Measurements from ENCODE around the gene PGK1. TPM values are rescaled to one million over a fixed set of nuclear protein-coding genes. Genes with fewer than 3 reads are reported as not detected.

The PGK1 gene
- total RNA-seq, 1 experiment from 2014 or later, result 391 TPM

- H3K9me3 ChIP-seq, result no peaks in the 10 kb centered on the region
- intact Hi-C loops (cut with micrococcal nuclease; ENCODE audit: unreplicated experiment), result loop anchor here (2.0 to 10.0 kb wide), 3 partner anchors 192 to 320 kb away; partner anchors contain the start of genes ATP7A, ATRX and MAGT1
- H3K27me3 ChIP-seq (replicated peaks; ENCODE audit: control insufficient read depth, insufficient read depth, low read length), result no peaks in the 10 kb centered on the region
- peak overlapping the region; percentile 85 for H3K27ac Mint-ChIP-seq (ENCODE audit: unreplicated experiment)
- BruUV-seq (replicated peaks), result TSS peak; percentile 85
- peak; percentile 63 to 73 for DNase-seq
- peaks cover 13% of the 10 kb centered on the region for H3K4me1 Mint-ChIP-seq (ENCODE audit: low read depth, unreplicated experiment)
- H3K4me3 Mint-ChIP-seq (ENCODE audit: unreplicated experiment), result peak overlapping the region; percentile 88
- no peaks in the 10 kb centered on the region for H3K27me3 Mint-ChIP-seq (ENCODE audit: insufficient read depth, unreplicated experiment)
- no peak for TF ChIP-seq CTCF (IDR thresholded peaks at IDR 0.05; ENCODE audit: insufficient read depth in 1 of 2, low read depth in 1 of 2, low read length in 1 of 2, severe bottlenecking in 1 of 2, unreplicated experiment in 1 of 2)
- H3K36me3 ChIP-seq (ENCODE audit: control insufficient read depth, insufficient read depth, low read length), result no peaks in the 10 kb centered on the region; the same call in 1 of the 2 replicates
- POLR2A ChIA-PET, result interaction anchor here (0.5 to 0.6 kb wide), 4 partner anchors 14 to 206 kb away, joined by 3 to 6 read pairs (median 4); no protein-coding TSS in a partner anchor
- CTCF ChIA-PET, result no interaction called here
- no peaks in the 10 kb centered on the region for H3K9me3 Mint-ChIP-seq (ENCODE audit: unreplicated experiment)
- peaks cover 43% of the 10 kb centered on the region for H3K36me3 Mint-ChIP-seq (ENCODE audit: insufficient read depth, unreplicated experiment)
- peak overlapping the region; percentile 66 for H3K4me3 ChIP-seq (ENCODE audit: low read depth, low read length)
- no peaks in the 10 kb centered on the region for H3K4me1 ChIP-seq
Observed at GRCh38 chrX:78104447-78105176, 564 bp downstream of the PGK1 start.

- peaks cover 13% of the 10 kb centered on the region for H3K4me1 Mint-ChIP-seq (ENCODE audit: low read depth, unreplicated experiment)
- BruUV-seq (replicated peaks), result no TSS peak
- no peak for TF ChIP-seq CTCF (IDR thresholded peaks at IDR 0.05; ENCODE audit: insufficient read depth in 1 of 2, low read depth in 1 of 2, low read length in 1 of 2, severe bottlenecking in 1 of 2, unreplicated experiment in 1 of 2)
- H3K4me3 Mint-ChIP-seq (ENCODE audit: unreplicated experiment), result peak overlapping the region; percentile 88
- Histone ChIP-seq H3K9me3 (no peaks in the 10 kb centered on the region), H3K4me3 (ENCODE audit: low read depth, low read length) (peak overlapping the region; percentile 66), H3K4me1 (no peaks in the 10 kb centered on the region), H3K36me3 (ENCODE audit: control insufficient read depth, insufficient read depth, low read length) (no peaks in the 10 kb centered on the region; the same call in 1 of the 2 replicates), H3K27me3 (replicated peaks; ENCODE audit: control insufficient read depth, insufficient read depth, low read length) (no peaks in the 10 kb centered on the region)
- POLR2A ChIA-PET, result no interaction called here
- no peaks in the 10 kb centered on the region for H3K27me3 Mint-ChIP-seq (ENCODE audit: insufficient read depth, unreplicated experiment)
- CTCF ChIA-PET, result no interaction called here
- peaks cover 47% of the 10 kb centered on the region for H3K36me3 Mint-ChIP-seq (ENCODE audit: insufficient read depth, unreplicated experiment)
- intact Hi-C loops (cut with micrococcal nuclease; ENCODE audit: unreplicated experiment), result loop anchor here (2.0 to 10.0 kb wide), 2 partner anchors 211 to 321 kb away; partner anchors contain the start of genes ATRX and MAGT1
- no peak for DNase-seq
- H3K27ac Mint-ChIP-seq (ENCODE audit: unreplicated experiment), result no peak overlapping the region
- H3K9me3 Mint-ChIP-seq (ENCODE audit: unreplicated experiment), result no peaks in the 10 kb centered on the region
Observed at GRCh38 chrX:78105944-78106650, 2.0 kb downstream of the PGK1 start.

- Mint-ChIP-seq H3K27ac (ENCODE audit: unreplicated experiment) (no peak overlapping the region), H3K9me3 (ENCODE audit: unreplicated experiment) (no peaks in the 10 kb centered on the region), H3K4me1 (ENCODE audit: low read depth, unreplicated experiment) (peaks cover 13% of the 10 kb centered on the region), H3K4me3 (ENCODE audit: unreplicated experiment) (peak overlapping the region; percentile 54), H3K36me3 (ENCODE audit: insufficient read depth, unreplicated experiment) (peaks cover 52% of the 10 kb centered on the region), H3K27me3 (ENCODE audit: insufficient read depth, unreplicated experiment) (no peaks in the 10 kb centered on the region)
- Histone ChIP-seq H3K4me1 (no peaks in the 10 kb centered on the region), H3K4me3 (ENCODE audit: low read depth, low read length) (peak overlapping the region; percentile 20; the same call in 1 of the 2 replicates), H3K9me3 (no peaks in the 10 kb centered on the region), H3K27me3 (replicated peaks; ENCODE audit: control insufficient read depth, insufficient read depth, low read length) (no peaks in the 10 kb centered on the region), H3K36me3 (ENCODE audit: control insufficient read depth, insufficient read depth, low read length) (no peaks in the 10 kb centered on the region; the same call in 1 of the 2 replicates)
- TF ChIP-seq CTCF (IDR thresholded peaks at IDR 0.05; ENCODE audit: insufficient read depth in 1 of 2, low read depth in 1 of 2, low read length in 1 of 2, severe bottlenecking in 1 of 2, unreplicated experiment in 1 of 2), result no peak
- BruUV-seq (replicated peaks), result no TSS peak
- ChIA-PET POLR2A (no interaction called here), CTCF (no interaction called here)
- intact Hi-C loops (cut with micrococcal nuclease; ENCODE audit: unreplicated experiment), result loop anchor here (10.0 kb wide), 1 partner anchor 322 kb away; the partner anchor contains the start of gene ATRX
- DNase-seq, result no peak
Observed at GRCh38 chrX:78106651-78106986, 2.6 kb downstream of the PGK1 start.
